ENCODE results near the gene FGGY. TPM values are rescaled to one million over a fixed set of nuclear protein-coding genes. Genes with fewer than 3 reads are reported as not detected.

Gene FGGY
- total RNA-seq, 1 experiment from 2014 or later = 12.0 TPM

DNA sequence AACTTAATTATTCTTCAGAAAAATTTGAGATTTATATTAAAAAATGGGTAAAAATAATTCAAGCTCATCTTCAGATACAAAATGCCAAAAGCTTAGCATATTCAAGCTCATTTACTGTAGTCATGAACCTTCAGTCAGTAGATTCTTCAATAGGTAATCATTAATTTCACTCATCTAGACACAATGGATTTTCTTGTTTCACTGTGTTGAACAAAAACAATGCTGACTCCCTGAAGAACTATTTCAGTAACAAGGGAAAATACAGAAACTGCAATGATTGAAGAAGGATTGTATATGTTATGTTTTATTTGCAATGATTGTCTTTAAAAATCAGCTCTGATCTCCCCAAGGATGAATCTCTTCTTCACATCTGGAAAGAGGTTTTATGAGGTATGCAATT lies 508.7 kb downstream of the FGGY start:
- ATAC-seq = no peak
- no peak for TF ChIP-seq NR2C2 (CRISPR knock-in tag; IDR thresholded peaks at IDR 0.05)
- no peak for TF ChIP-seq ZNF532 (CRISPR knock-in tag; IDR thresholded peaks at IDR 0.05; ENCODE audit: borderline replicate concordance)
- no peak for TF ChIP-seq FOXP1 (CRISPR knock-in tag; IDR thresholded peaks at IDR 0.05; ENCODE audit: borderline replicate concordance)
- Mint-ChIP-seq H3K4me3 (no peak overlapping the region), H3K36me3 (no peaks in the 10 kb centered on the region), H3K4me1 (no peaks in the 10 kb centered on the region), H3K27me3 (ENCODE audit: low read depth) (peaks cover 4% of the 10 kb centered on the region), H3K27ac (no peak overlapping the region), H3K9me3 (peaks cover 3% of the 10 kb centered on the region; the same call in 1 of the 2 replicates)
- DNase-seq (ENCODE audit: low spot score) = no peak
- ChIA-PET CTCF (no interaction called here), POLR2A (interaction anchor here (1.0 kb wide), 1 partner anchor 9 kb away, joined by 3 read pairs; the partner anchor contains the start of gene HOOK1)

Small RNAs within 50 kb of the gene (microRNA-seq; reads per million reads assigned to microRNA genes)
- not detected for gene MIR4711 (ENCODE audit: borderline number of aligned reads)

All from WTC11 (cell line).